Activated CD4-positive, alpha-beta T cell treated with anti-CD3 and anti-CD28 coated beads, Interleukin-2, amount 50 U/mL, for 48 hours (primary cell): ENCODE results near the gene LRFN2.

Experiments used
- DNase-seq, 2 experiments: peaks; one replicate each; pipeline ENCODE4 v3.0.0-alpha.2; 2020

The LRFN2 gene

DNA sequence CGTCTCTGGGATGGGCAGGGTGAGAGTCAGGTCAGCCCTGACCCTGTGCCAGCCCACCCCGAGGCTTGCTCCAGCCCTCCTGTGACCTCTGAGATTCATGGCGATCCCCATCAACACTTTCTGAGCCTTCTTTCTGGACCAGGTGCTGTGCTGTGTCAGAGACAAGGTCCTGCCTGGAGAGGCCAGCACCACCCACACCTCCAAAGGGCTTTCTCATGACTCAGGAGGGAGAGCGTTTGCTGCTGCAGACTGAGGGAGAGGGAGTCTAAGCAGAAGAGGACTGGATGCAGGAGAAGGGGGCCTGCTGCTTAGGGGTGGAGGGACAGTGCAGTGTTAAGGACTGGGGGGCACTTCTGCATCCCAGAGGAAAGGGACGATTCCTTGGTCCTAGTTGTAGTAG is 193.5 kb downstream of the LRFN2 start:
- no peak for DNase-seq

DNA sequence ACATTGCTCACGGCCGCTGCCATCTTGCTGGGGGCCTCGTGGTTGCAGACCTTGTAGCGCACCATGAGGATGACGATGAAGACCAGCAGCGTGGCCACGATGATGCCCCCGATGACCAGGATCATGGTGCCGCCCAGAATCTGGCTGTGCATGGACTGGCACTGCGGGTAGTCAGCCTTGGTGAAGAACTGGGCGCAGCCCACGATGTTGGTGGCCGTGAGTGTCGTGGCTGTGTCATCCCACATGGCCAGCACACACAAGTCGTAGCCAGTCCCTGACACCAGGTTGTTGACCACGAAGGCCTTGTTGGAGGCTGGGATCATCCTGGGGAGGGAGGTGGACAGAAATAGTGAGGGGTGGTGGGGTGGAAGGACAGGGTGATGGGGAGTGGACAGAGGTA is 194.6 kb downstream of the LRFN2 start:
- no peak for DNase-seq

- DNase-seq = no peak
Measured at GRCh38 chr6:40391851-40392517, 195.2 kb downstream of the LRFN2 start.

- DNase-seq = no peak
Measured at GRCh38 chr6:40391086-40391485, 196.1 kb downstream of the LRFN2 start.

DNA sequence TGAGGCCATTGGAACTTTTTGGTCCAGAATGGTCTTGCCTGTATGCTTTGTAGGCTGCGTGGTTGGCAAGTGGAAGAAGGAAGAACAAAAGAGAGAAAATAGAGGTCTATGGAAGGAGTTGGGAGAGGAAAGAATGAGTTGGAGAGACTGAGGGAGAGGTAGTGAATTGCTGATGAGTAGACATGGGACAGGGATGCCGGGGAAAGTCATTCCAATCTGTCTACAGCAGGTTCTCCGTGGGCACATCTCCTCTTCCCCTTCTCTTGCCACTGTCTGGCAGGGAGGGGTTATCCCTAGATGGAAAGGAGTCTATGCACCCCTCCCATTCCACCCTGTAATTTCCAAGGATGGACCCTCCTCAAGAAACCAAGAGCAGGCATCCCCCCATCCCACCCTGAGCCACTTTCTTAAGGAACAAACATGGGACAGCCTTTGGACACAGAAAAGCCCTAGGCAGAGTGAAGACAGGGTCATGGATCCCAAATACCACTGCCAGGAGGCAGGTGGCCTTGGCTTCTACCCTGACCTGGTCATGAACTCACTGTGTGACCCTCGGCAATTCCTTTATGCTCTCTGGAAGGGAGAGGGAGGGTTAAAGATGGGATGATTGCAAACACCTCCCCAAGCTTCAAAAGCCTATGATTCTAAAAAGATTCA is 196.9 kb downstream of the LRFN2 start:
- no peak for DNase-seq

GRCh38 chr6:40389254-40389653 is 197.9 kb downstream of the LRFN2 start:
- DNase-seq = no peak

DNA sequence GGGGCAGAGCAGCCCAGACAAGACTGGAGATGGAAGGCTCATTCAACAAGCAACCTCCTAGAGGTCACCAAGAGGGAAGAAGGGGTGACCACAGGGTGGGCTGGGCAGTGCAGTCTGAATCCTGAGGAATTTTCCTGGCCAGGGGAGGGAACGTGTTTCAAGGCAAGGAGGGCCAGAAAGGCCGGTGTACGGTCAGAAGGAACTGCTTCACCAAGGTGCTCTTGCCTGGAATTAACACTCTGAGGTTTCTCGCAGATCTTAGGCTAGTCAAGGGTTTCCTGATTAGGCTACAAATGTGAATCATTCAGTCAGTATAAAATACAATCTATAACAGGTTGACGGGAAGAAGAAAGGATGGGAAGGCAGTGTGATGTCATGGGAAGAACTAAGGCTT is 199.3 kb downstream of the LRFN2 start:
- no peak for DNase-seq

GRCh38 chr6:40387127-40387870 is 199.9 kb downstream of the LRFN2 start:
- no peak for DNase-seq

DNA sequence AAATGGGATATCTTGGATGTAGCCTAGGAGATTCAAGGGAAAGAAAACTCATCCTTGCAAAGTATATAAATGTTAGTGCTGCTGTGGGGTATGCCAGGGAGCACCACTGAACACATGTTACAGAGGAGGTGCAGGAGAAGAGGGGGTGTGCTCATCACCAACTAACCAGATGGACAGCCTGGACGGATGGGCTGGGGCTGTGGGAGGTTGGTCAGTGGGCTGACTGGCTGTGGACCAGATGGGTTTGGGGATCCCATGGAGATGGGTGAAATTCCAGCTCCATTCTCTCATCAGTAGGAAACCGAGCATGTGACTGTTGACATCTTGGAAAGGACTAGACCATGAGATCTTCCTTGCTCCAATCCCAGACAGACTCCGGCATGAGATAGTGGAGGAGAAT is 201.0 kb downstream of the LRFN2 start:
- DNase-seq = no peak

DNA sequence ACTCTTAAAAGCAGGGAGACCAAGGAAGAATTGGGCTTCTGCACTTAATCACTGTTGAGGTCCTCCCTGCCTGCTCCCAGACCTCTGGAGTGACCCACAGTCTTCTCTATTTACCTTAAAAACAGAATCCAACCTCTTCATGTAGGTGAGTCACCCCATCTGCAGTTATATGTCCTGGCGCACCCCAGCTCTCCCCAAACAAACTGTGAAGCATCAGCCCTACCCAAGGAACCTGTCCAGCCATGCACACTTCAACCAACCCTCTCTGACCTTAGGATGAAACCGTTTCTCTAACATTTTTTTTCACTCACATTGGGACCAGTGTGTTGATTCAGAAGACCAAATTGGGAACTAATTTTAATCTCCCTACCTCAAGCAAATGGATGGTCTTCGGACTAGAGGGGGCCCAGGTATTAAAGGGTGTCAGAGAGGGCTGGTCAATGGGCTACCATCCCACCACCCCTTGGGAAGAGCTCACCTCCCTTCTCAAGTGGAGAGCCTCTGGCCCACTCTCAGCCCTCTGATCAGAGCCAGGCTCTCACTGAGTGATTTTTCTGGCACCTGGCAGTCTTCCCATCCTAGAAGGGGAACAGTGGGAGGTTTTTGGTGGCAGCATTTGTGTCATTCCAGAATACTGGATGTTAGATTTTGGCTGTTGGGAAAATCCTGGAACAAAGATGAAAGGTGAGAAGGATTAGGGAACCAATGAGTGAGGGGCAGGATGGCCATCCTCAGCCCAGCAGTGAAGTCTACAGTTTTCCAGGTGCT is 203.6 kb downstream of the LRFN2 start:
- no peak for DNase-seq

GRCh38 chr6:40380271-40380670 is 206.9 kb downstream of the LRFN2 start:
- DNase-seq = no peak

DNA sequence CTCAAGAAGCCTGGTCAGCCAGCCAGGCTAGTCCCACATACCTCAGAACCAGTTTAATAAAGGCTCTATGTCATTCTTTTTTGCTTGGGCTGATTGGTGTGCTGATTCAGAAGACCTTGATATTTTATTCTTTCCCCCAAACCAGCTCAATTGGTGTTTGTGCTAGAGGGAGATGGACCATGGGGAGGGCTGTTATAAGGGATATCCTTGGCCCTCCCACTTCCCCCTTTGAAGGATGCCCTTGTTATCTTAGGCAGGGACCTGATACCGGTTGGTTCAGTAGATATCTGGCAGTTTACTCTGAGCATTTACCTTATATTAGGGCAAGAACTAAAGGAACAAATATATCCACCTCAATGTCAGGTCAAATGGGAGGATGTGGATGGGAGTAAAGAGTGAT is 207.4 kb downstream of the LRFN2 start:
- no peak for DNase-seq

DNA sequence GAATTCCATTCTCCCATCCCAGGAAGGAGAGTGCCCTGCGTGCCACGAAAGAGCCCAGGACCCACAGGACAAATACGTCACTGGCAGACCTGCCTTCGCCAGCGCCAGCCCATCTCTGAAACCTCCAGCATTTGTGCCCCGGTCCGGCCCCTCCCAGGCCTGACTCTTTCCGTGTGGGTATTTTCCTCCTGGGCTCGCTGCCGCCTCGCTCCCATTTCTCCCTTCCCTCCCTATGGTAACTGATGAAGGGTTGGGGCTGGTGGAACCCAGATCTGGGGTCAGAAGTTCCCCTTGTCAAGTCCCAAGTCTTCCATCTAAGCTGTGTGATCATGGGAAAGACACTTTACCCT is 208.5 kb downstream of the LRFN2 start:
- DNase-seq = no peak

DNA sequence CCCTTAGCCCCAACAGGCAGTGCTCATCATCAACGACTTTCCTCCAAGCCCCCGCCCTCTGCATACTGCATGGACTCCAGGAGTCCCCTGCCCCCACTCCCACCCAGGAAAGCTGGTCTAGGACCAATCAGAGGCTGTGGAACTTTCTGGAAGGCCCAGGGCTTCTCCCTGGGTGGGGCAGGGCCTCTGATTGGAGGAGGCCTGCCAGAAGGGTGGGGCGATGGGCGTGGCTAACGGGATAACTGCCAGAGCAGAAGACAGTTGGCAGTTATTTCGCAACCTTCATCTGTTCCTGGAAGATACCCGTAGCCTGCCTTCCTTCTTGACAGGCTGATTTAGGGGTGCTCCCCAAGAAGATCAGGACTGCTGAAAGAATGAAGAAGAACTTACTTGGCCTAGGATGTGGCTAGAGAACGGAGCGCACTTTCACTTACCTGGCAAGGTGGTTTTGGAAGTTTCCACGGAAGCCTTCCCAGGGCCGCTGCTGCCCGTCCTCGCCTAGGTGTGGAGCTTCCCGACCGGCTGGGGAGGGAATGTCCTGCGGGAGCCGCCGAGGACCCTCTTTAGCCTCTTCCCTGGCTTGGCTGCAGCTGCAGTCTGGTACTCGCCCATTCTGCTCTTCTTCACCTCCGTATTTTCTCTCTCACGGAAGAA is 209.0 kb downstream of the LRFN2 start:
- DNase-seq = no peak

- no peak for DNase-seq
Measured at GRCh38 chr6:40377173-40377806, 209.9 kb downstream of the LRFN2 start.

- no peak for DNase-seq
Measured at GRCh38 chr6:40376113-40376650, 211.0 kb downstream of the LRFN2 start.

- DNase-seq = no peak
Measured at GRCh38 chr6:40373267-40373666, 213.9 kb downstream of the LRFN2 start.

DNA sequence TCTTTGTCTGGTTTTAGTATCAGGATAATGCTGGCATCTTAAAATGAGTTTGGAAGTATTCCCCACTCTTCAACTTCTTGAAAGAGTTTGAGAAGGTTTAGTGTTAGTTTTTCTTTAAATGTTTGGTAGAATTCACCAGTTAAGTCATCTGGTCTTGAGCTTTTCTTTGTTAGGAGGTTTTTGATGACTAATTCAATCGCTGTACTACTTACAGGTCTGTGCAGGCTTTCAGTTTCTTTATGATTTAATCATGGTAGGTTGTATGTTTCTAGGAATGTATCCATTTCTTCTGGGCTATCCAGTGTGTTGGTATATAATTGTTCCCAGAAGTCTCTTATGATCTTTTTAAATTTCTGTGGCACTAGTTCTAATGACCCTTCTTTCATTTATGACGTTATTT is 215.5 kb downstream of the LRFN2 start:
- DNase-seq = no peak

- DNase-seq = no peak
Measured at GRCh38 chr6:40371095-40371494, 216.1 kb downstream of the LRFN2 start.

DNA sequence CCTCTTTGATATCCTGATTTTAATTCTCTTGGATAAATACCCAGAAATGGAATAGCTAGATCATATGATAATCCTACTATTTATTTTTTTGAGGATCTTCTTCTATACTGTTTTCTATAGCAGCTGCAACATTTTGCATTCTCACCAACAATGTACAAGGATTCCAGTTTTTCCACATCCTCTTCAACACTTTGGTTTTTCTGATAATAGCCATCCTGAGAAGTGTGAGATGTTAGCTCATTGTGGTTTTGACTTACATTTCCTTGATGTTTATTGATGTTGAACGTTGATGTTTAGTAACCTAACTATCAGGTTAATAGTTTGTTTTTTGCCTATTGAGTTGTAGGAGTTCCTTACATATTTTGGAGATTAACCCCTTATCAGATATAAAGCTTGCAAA is 217.3 kb downstream of the LRFN2 start:
- DNase-seq = no peak

- no peak for DNase-seq
Measured at GRCh38 chr6:40369042-40369441, 218.1 kb downstream of the LRFN2 start.

GRCh38 chr6:40362859-40363258 is 224.3 kb downstream of the LRFN2 start:
- no peak for DNase-seq
